Measurements from ENCODE around the gene GTPBP1.

DNA sequence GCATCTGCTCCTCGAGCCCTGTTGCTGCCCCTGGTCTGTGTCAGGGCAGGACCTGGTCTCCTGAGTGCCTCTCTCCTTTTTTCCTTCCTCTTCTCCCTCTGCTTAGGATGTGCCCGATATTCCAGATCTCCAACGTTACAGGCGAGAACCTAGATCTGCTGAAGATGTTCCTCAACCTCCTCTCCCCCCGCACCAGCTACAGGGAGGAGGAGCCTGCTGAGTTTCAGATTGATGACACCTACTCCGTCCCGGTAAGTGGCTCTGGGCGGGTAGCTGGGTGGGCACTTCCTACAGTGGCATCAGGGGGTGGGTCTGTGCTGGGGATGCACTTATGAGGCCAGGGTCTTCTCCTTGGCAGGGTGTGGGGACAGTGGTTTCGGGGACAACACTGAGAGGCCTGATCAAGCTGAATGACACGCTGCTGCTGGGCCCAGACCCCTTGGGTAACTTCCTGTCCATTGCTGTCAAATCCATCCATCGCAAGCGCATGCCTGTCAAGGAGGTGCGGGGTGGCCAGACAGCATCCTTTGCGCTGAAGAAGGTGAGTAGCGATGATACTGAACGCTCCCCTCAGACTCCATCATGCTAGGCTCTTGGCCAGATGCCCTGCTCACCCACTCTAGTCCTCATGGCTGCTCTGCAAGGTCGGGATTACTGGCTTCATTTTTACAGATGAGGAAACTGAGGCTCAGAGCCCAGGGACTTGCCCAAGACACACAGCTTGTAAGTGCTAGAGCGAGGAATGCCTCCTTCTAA is 20.3 kb downstream of the GTPBP1 start:
- TF ChIP-seq, protein P1, sequence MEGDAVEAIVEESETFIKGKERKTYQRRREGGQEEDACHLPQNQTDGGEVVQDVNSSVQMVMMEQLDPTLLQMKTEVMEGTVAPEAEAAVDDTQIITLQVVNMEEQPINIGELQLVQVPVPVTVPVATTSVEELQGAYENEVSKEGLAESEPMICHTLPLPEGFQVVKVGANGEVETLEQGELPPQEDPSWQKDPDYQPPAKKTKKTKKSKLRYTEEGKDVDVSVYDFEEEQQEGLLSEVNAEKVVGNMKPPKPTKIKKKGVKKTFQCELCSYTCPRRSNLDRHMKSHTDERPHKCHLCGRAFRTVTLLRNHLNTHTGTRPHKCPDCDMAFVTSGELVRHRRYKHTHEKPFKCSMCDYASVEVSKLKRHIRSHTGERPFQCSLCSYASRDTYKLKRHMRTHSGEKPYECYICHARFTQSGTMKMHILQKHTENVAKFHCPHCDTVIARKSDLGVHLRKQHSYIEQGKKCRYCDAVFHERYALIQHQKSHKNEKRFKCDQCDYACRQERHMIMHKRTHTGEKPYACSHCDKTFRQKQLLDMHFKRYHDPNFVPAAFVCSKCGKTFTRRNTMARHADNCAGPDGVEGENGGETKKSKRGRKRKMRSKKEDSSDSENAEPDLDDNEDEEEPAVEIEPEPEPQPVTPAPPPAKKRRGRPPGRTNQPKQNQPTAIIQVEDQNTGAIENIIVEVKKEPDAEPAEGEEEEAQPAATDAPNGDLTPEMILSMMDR (IDR thresholded peaks at IDR 0.05 in 4 of 5, conservative IDR thresholded peaks at IDR 0.05 in 1 of 5) = no peak
- no peak for TF ChIP-seq POLR2A (IDR thresholded peaks at IDR 0.05)

Measured in gastrocnemius medialis (tissue), 4 donors.